GM19395 (cell line): ENCODE results near the gene SETD4.
A peak's percentile ranks its signal among the peaks of the same experiment; 100 is the strongest.

Experiments used
- ATAC-seq: cut with Tn5 transposase; IDR thresholded peaks from one replicate; pipeline ENCODE4 v1.9.1; 2021; ENCODE audit warnings: mild to moderate bottlenecking, moderate library complexity; ENCODE audit not compliant: unreplicated experiment

SETD4 gene

GRCh38 chr21:36048357-36048756 is 12.0 kb downstream of the SETD4 start:
- ATAC-seq, result no peak

- ATAC-seq, result no peak
Measured at GRCh38 chr21:36047139-36047538, 13.2 kb downstream of the SETD4 start.

- ATAC-seq, result no peak
Measured at GRCh38 chr21:36045993-36046392, 14.3 kb downstream of the SETD4 start.

GRCh38 chr21:36044056-36044455 is 16.3 kb downstream of the SETD4 start:
- ATAC-seq, result no peak

- ATAC-seq, result no peak
Measured at GRCh38 chr21:36041910-36042309, 18.4 kb downstream of the SETD4 start.

GRCh38 chr21:36040389-36040788 is 19.9 kb downstream of the SETD4 start:
- ATAC-seq, result no peak

GRCh38 chr21:36039861-36040260 is 20.5 kb downstream of the SETD4 start:
- no peak for ATAC-seq

- ATAC-seq, result no peak
Measured at GRCh38 chr21:36038701-36039497, 21.4 kb downstream of the SETD4 start.

GRCh38 chr21:36035381-36035791 is 24.9 kb downstream of the SETD4 start:
- no peak for ATAC-seq

- no peak for ATAC-seq
Measured at GRCh38 chr21:36034211-36034913, 26.0 kb downstream of the SETD4 start.

- ATAC-seq, result no peak
Measured at GRCh38 chr21:36032647-36033406, 27.5 kb downstream of the SETD4 start.

- no peak for ATAC-seq
Measured at GRCh38 chr21:36030581-36031189, 29.6 kb downstream of the SETD4 start.

- ATAC-seq, result no peak
Measured at GRCh38 chr21:36029309-36029708, 31.0 kb downstream of the SETD4 start.

GRCh38 chr21:36028127-36029069 is 31.9 kb downstream of the SETD4 start:
- peak; percentile 69 for ATAC-seq

GRCh38 chr21:36027347-36027746 is 33.0 kb downstream of the SETD4 start:
- no peak for ATAC-seq

GRCh38 chr21:36024782-36025181 is 35.5 kb downstream of the SETD4 start:
- ATAC-seq, result no peak

- no peak for ATAC-seq
Measured at GRCh38 chr21:36023092-36023480, 37.2 kb downstream of the SETD4 start.

- ATAC-seq, result no peak
Measured at GRCh38 chr21:36022427-36023091, 37.8 kb downstream of the SETD4 start.

GRCh38 chr21:36021251-36021837 is 39.0 kb downstream of the SETD4 start:
- ATAC-seq, result peak; percentile 75
